HG03558 (cell line): Measurements from ENCODE around the gene FOXL2NB.

ENCODE experiments used
- ATAC-seq: cut with Tn5 transposase; IDR thresholded peaks from one replicate; pipeline ENCODE4 v1.9.1; 2021; ENCODE audit warnings: moderate number of reproducible peaks; ENCODE audit not compliant: unreplicated experiment; ENCODE audit errors: extremely low read depth

Gene FOXL2NB

GRCh38 chr3:138928727-138929372, 18.2 kb upstream of the FOXL2NB start:
- ATAC-seq, result no peak

GRCh38 chr3:138933068-138933668, 13.8 kb upstream of the FOXL2NB start:
- no peak for ATAC-seq

- no peak for ATAC-seq
Observed at GRCh38 chr3:138933981-138934691, 12.9 kb upstream of the FOXL2NB start.

- no peak for ATAC-seq
Observed at GRCh38 chr3:138935505-138935862, 11.5 kb upstream of the FOXL2NB start.

GRCh38 chr3:138935863-138936740, 10.9 kb upstream of the FOXL2NB start:
- ATAC-seq, result no peak

GRCh38 chr3:138936741-138937689, 10.0 kb upstream of the FOXL2NB start:
- no peak for ATAC-seq

GRCh38 chr3:138937690-138938055, 9.3 kb upstream of the FOXL2NB start:
- ATAC-seq, result no peak

- ATAC-seq, result no peak
Observed at GRCh38 chr3:138938056-138938876, 8.8 kb upstream of the FOXL2NB start.

- ATAC-seq, result no peak
Observed at GRCh38 chr3:138938877-138939560, 8.0 kb upstream of the FOXL2NB start.

GRCh38 chr3:138939561-138940241, 7.3 kb upstream of the FOXL2NB start:
- ATAC-seq, result no peak

GRCh38 chr3:138940446-138940845, 6.6 kb upstream of the FOXL2NB start:
- no peak for ATAC-seq

- no peak for ATAC-seq
Observed at GRCh38 chr3:138941259-138941885, 5.6 kb upstream of the FOXL2NB start.

GRCh38 chr3:138942271-138942670, 4.7 kb upstream of the FOXL2NB start:
- ATAC-seq, result no peak

- ATAC-seq, result no peak
Observed at GRCh38 chr3:138942861-138943623, 4.0 kb upstream of the FOXL2NB start.

GRCh38 chr3:138943724-138944653, 3.0 kb upstream of the FOXL2NB start:
- ATAC-seq, result no peak

GRCh38 chr3:138944654-138944928, 2.4 kb upstream of the FOXL2NB start:
- no peak for ATAC-seq
